T follicular helper cell (primary cell): Measurements from ENCODE around the gene PRIMPOL.
A peak's percentile ranks its signal among the peaks of the same experiment; 100 is the strongest.
"Not testable (repeated sequence)": the region's sequence is repeated elsewhere in the genome, so short reads cannot be mapped to it uniquely, and the experiment has no call there.

Experiments used
- DNase-seq: peaks from one replicate; pipeline ENCODE4 v3.0.0-alpha.2; 2020; ENCODE audit warnings: low read depth

PRIMPOL gene

GRCh38 chr4:184712322-184712721 is 62.8 kb downstream of the PRIMPOL start:
- no peak for DNase-seq

GRCh38 chr4:184713887-184714286 is 64.3 kb downstream of the PRIMPOL start:
- no peak for DNase-seq

GRCh38 chr4:184715526-184715925 is 66.0 kb downstream of the PRIMPOL start:
- DNase-seq = no peak

- DNase-seq = no peak
These were observed 69.9 kb downstream of the PRIMPOL start for GRCh38 chr4:184719407-184719806.

GRCh38 chr4:184721254-184721653 is 71.7 kb downstream of the PRIMPOL start:
- DNase-seq = no peak

- no peak for DNase-seq
These were observed 73.3 kb downstream of the PRIMPOL start for GRCh38 chr4:184722798-184723197.

GRCh38 chr4:184727430-184727829 is 77.9 kb downstream of the PRIMPOL start:
- no peak for DNase-seq

- no peak for DNase-seq
These were observed 79.3 kb downstream of the PRIMPOL start for GRCh38 chr4:184728858-184729257.

- no peak for DNase-seq
These were observed 80.4 kb downstream of the PRIMPOL start for GRCh38 chr4:184729946-184730345.

GRCh38 chr4:184731056-184731455 is 81.5 kb downstream of the PRIMPOL start:
- DNase-seq = no peak

- no peak for DNase-seq
These were observed 82.6 kb downstream of the PRIMPOL start for GRCh38 chr4:184732126-184732525.

- peak; percentile 89 for DNase-seq
These were observed 84.4 kb downstream of the PRIMPOL start, which contains the start of gene CENPU for GRCh38 chr4:184733654-184734524. Gene CENPU (minus strand): TSS chr4:184734096. CDS start chr4:184734062, 34 bp downstream.

GRCh38 chr4:184734758-184735157 is 85.2 kb downstream of the PRIMPOL start:
- DNase-seq = no peak

GRCh38 chr4:184739575-184739974 is 90.0 kb downstream of the PRIMPOL start:
- DNase-seq = not testable (repeated sequence)

- no peak for DNase-seq
These were observed 91.4 kb downstream of the PRIMPOL start for GRCh38 chr4:184740980-184741391.

- DNase-seq = not testable (repeated sequence)
These were observed 92.1 kb downstream of the PRIMPOL start for GRCh38 chr4:184741651-184742050.

GRCh38 chr4:184743650-184744049 is 94.1 kb downstream of the PRIMPOL start:
- DNase-seq = no peak

GRCh38 chr4:184744236-184744635 is 94.7 kb downstream of the PRIMPOL start:
- no peak for DNase-seq
